Measurements from ENCODE around the gene LYL1.

Gene LYL1

GRCh38 chr19:13104360-13104847 is 1.7 kb upstream of the LYL1 start:
- no peak for DNase-seq

DNA sequence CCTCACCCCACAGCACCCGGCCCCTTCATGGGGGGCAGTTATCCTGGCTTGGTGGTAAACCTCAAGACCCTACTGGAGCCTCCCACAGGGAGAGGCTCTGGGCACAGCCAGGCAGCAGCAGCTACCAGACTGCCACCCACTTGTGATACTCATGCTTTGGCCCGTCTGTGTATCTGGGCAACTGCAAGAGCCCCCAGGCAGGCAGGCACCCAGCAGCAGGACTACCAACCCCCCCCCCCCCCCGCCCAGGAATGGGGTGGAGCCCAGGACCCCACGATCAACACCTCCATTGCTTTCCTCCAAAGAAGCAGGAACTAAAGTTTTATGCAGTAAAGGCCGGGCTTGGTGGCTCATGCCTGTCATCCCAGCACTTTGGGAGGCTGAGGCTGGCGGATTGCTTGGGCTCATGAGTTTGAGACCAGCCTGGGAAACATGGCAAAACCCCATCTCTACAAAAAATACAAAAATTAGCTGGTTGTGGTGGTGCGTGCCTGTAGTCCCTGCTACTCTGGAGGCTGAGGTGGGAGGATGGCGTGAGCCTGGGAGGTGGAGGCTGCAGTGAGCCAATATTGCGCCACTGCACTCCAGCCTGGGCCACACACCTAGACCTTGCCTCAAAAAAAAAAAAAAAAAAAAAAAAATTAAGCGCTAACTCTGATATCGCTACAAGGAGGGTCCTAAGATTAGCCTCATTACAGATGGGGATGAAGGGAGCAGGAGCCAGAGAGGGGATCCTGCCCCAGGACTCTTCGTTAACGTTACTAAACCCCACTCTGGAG is 1.1 kb upstream of the LYL1 start:
- no peak for DNase-seq

GRCh38 chr19:13102416-13102665 is 317 bp downstream of the LYL1 start:
- DNase-seq, result no peak

DNA sequence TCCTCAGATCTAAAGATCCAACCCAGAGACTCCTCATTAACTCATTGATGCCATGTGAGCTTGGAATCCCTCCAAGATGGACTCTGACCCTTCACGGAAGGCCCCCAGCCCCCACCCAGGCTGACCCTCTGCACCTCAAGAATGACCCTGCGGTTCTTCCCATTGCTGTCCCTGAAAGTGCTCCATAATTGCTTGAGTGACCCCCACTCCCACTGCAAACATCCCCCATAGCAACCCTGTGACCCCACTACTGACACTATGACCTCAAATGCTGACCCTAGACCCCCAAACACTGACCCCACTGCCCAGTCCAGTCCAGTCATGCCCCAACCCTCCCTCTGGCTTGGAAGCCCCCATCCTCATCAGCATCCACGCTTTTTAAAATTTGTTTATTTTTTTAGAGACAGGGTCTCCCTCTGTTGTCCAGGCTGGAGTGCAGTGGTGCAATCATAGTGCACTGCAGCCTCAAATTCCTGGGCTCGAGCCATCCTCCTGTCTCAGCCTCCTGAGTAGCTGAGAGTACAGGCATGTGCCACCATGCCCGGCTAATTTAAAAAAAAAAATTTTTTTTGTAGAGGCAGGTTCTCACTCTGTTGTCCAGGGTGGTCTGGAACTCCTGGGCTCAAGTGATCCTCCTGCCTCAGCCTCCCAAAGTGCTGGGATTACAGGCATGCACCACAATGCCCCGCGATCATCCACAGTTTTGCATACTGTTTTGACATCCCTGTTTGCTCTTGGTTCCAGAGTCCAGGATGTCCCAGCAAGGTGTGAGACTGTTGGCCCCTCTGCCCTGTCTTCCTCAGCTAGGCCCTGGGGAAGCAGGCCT is 855 bp downstream of the LYL1 start:
- no peak for DNase-seq

DNA sequence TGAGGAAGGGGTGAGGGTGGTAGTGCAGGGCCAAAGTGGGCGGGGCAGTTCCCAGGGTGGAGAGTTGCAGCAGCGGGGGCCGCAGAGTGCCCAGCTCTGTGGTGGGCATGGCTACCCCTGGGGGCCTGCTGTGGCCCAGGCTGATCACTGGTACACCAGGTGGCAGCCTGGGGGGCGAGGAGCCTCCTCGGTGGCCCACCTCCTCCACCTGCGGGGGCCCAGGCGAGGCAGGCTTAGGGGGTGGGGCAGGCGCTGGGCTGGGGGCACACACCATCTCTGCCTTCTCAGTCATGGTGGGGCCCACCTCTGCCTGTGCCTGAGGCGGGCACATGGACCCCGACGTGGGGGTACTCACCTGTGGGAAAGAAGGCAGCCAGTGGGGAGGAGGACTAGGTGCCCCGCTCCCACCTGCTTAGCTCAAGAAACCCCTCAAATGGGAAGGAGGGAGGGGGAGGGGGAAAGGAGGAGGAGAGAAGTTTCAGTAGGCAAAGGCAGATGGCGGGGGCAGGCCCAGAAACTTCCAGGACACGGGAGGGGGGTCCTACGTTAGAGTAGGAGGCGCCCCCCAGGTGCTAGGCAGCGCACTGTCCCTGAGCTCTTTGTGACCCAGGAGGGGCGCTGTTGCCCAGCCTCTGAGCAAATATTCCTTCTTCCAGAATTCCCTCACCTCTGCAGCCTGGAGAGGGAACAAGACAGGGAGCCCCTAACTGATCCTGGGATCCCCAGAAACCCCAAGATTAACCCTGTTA is 1.6 kb downstream of the LYL1 start:
- no peak for DNase-seq

GRCh38 chr19:13100031-13100588 is 2.5 kb downstream of the LYL1 start:
- DNase-seq, result no peak

DNA sequence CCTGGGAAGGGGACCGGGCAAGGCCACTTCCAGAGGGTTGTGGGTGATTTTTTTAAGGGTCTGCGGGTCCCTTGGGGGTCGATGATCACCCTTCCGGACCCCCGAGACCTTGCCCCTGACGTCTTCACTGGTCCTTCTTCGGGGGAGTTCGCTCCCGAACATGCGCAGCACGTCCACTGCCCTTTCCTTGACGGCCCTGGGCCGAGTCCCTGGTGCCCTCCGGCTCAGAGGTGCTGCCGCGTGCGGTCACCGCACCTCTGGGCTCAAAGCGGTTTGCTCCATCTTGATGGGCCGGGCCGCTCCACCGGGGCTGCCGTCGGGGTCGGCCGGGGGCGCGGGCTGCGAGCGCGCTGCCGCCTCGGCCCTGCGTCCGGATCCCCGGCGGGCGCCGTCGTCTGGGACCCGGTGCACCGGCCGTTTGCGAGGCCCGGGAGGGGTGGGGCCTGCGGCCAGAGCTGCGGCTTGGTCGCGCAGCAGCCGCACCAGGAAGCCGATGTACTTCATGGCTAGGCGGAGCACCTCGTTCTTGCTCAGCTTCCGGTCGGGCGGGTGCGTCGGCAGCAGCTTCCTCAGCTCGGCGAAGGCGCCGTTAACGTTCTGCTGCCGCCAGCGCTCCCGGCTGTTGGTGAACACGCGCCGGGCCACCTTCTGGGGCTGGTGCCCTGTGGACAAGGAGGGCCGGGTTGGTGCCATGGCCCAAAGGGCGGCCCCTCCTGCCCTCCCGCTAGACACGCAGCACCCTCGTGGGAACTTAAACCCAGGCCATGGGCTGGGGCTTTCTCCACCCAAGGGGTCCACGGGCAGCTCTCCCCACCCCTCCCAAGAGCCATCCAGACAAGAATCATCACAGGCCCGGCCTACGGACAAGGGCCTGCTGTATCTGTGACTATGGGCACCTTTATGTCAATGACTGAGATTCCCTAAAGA is 3.3 kb downstream of the LYL1 start:
- DNase-seq, result no peak

- DNase-seq, result no peak
Observed at GRCh38 chr19:13098277-13099072, 4.2 kb downstream of the LYL1 start.

DNA sequence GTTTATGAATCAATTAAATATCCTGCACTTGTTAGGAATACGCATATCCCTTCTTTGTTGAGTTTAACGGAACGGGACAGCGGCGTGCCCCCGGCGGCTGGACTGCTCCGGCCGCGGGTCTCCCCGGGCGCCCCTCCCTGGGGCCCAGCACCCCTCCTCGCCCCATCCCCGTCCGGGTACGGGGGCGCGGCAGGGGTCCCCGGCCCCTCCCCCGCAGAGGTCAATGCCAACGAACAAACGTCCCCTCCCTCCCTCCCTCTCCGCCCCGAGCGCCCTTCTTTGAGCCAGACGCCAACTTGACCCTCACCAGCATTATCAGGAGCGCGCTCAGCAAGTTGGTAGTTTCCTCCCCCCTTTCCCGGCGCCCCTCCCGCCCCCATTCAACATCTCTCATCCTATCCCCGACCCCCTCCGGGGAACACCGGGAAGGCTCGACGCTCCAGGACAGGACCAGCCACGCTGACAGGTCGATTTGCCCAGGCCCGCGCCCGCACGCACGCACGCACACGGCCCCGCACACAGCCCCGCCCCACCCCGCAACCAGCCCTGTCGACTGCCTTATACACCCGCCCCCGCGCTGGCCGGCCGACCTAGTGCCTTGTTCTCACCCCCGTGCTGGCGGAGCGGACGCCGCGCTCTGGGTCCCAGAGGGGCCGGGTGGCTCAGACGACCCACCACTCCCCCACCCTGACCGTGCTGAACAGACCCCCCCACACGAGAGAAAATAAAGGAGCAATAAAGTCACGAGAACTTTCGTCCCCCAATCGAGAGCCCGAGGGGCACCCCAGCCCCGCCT is 5.0 kb downstream of the LYL1 start:
- no peak for DNase-seq

GRCh38 chr19:13097033-13097462 is 5.6 kb downstream of the LYL1 start:
- DNase-seq, result no peak

GRCh38 chr19:13095934-13096927 is 6.4 kb downstream of the LYL1 start:
- DNase-seq, result no peak

DNA sequence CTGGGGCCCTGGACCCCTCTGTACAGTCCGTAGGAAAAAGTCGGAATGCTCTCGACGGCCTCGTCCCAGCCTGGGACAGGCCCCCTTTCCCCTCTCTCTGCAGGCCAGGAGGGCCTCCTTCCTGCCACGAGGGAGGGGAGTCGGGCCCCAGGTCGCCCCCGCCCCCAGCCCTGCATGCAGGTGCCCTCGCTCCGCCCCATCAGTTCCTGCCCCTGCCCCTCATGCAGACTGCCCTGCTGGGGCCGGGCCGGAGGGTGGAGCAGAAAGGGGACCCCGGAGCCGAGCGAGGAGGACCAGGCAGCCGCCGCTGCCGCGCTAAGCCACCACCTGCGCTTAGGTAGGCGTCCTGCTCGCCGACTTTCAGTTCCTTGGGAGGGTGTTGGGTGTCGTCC is 7.3 kb downstream of the LYL1 start:
- no peak for DNase-seq

GRCh38 chr19:13094771-13095392 is 7.8 kb downstream of the LYL1 start:
- DNase-seq, result no peak

DNA sequence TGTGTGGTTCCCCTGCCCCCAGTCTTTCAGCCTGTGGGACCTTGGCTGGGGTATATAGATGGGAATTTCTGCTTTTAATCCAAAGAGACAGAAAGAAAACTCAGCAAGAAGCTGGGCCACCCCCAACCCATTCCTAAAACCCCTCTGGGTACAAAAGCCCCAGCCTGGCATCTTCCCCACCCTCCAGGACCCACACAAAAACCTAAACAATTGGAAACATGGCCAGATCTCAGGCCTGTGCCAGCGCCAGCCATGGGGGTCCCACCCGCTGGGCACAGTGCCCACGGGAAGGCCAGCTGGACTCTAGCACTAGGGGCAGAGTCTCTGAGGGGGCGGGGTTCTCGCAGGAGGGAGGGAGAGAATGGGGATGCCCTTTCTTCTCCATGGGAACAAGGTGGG is 8.6 kb downstream of the LYL1 start:
- no peak for DNase-seq

GRCh38 chr19:13093407-13094105 is 9.1 kb downstream of the LYL1 start:
- DNase-seq, result peak; percentile 40

DNA sequence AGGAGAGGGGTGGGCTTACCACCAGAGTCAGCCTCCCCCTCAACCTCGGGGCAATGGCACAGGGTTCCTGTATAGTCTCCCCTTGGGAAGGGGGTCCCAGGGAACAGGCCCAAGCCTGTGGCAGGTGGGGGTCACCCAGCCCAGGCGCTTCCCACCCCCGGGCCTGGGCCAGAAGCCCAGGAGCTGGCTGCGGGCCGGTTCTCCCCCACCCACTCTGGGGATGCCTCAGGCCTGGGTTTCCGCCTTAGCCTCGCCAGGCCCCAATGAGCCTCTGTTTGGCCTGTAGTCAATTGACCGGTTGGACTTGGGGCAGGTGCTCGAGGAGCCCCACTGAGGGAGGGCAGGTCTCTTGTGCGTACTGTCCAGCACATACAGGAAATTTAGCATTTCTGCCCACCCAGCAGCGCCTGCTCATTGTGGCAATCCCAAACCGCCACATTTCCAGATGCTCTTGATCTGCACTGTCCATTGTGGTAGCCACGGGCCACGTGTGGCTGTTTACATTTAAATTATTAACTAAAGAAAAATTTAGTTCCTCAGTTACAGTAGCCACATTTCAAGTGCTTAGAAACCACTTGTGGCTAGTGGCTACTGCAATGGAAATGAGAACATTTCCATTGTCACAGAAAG is 9.9 kb downstream of the LYL1 start:
- no peak for DNase-seq

- DNase-seq, result no peak
Observed at GRCh38 chr19:13092158-13092543, 10.5 kb downstream of the LYL1 start.
